ELF-1 (cell line): ENCODE results near the gene ZNF681.

ENCODE experiments used
- DNase-seq: peaks from one replicate; pipeline ENCODE4 v3.0.0-alpha.2; 2016; ENCODE audit warnings: low read depth, low spot score

Gene ZNF681

GRCh38 chr19:23692937-23693336 is 65.8 kb downstream of the ZNF681 start:
- DNase-seq, result peak; percentile 62
